Measurements from ENCODE around the gene SNX21.
"Not testable (repeated sequence)": the region's sequence is repeated elsewhere in the genome, so short reads cannot be mapped to it uniquely, and the experiment has no call there.

Gene SNX21

GRCh38 chr20:45827712-45828111 lies 5.9 kb upstream of the SNX21 start:
- H3K36me3 ChIP-seq = no peaks in the 10 kb centered on the region
- no peak for DNase-seq
- no peak overlapping the region for H3K4me3 ChIP-seq (ENCODE audit: low read depth, low read length)
- TF ChIP-seq CTCF (IDR thresholded peaks at IDR 0.05; ENCODE audit: low read depth, low read length) = no peak
- H3K9me3 ChIP-seq = no peaks in the 10 kb centered on the region
- no peaks in the 10 kb centered on the region for H3K27me3 ChIP-seq
- no peaks in the 10 kb centered on the region for H3K4me1 ChIP-seq

GRCh38 chr20:45828589-45828988 lies 5.0 kb upstream of the SNX21 start:
- no peaks in the 10 kb centered on the region for H3K9me3 ChIP-seq
- H3K36me3 ChIP-seq = no peaks in the 10 kb centered on the region
- DNase-seq = no peak
- TF ChIP-seq CTCF (IDR thresholded peaks at IDR 0.05; ENCODE audit: low read depth, low read length) = no peak
- no peaks in the 10 kb centered on the region for H3K27me3 ChIP-seq
- no peak overlapping the region for H3K4me3 ChIP-seq (ENCODE audit: low read depth, low read length)
- no peaks in the 10 kb centered on the region for H3K4me1 ChIP-seq

GRCh38 chr20:45829673-45830106 lies 3.9 kb upstream of the SNX21 start:
- H3K27me3 ChIP-seq; H3K9me3 ChIP-seq; H3K36me3 ChIP-seq; DNase-seq; H3K4me1 ChIP-seq; H3K4me3 ChIP-seq (ENCODE audit: low read depth, low read length): not testable (repeated sequence)

- Histone ChIP-seq H3K4me1 (no peaks in the 10 kb centered on the region; the same call in 1 of the 2 replicates), H3K27me3 (no peaks in the 10 kb centered on the region), H3K9me3 (no peaks in the 10 kb centered on the region), H3K36me3 (no peaks in the 10 kb centered on the region), H3K4me3 (ENCODE audit: low read depth, low read length) (no peak overlapping the region)
- no peak for DNase-seq
- no peak for TF ChIP-seq CTCF (IDR thresholded peaks at IDR 0.05; ENCODE audit: low read depth, low read length)
These were observed 980 bp upstream of the SNX21 start for GRCh38 chr20:45832619-45833018.

DNA sequence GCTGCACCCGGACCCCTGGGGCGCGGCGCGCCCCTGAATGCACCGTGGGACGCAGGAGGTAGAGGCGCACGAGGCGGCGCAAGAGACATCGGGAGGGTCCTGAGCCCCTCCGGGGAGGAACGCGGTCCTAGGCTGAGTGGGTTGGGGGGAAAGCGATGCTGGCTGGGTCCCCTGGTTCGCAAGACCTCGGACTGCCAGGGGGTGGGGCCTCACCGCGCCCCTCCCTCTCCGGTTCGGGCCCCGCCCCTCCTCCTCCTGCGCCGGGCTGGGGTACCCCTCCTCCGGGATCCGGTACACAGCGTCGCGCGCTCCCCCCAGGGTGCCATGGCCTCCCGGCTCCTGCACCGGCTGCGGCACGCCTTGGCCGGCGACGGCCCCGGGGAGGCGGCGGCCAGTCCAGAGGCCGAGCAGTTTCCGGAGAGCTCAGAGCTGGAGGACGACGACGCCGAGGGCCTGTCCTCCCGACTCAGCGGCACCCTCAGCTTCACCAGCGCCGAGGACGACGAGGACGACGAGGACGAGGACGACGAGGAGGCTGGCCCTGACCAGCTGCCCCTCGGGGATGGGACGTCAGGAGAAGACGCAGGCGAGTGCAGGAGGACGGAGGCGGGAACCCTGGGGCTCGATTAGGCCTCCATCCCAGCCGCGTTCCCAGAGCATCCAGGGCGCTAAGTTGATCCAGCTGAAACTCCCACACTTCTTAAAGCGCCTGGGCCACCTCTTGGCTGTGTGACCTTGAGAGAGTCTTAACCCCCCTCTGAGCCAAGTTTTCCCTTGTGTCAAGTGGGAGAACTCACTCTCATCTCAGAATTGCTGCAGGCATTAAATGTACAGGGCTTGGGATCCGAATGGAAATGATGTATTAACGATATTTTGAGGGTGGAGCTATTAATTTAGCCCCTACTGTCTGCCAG lies 541 bp downstream of the SNX21 start:
- H3K27me3 ChIP-seq = no peaks in the 10 kb centered on the region
- H3K9me3 ChIP-seq = no peaks in the 10 kb centered on the region
- no peak for TF ChIP-seq CTCF (IDR thresholded peaks at IDR 0.05; ENCODE audit: low read depth, low read length)
- H3K36me3 ChIP-seq = no peaks in the 10 kb centered on the region
- DNase-seq = peak; percentile 63
- H3K4me1 ChIP-seq = no peaks in the 10 kb centered on the region; the same call in 1 of the 2 replicates
- H3K4me3 ChIP-seq (ENCODE audit: low read depth, low read length) = peak overlapping the region; percentile 72

DNA sequence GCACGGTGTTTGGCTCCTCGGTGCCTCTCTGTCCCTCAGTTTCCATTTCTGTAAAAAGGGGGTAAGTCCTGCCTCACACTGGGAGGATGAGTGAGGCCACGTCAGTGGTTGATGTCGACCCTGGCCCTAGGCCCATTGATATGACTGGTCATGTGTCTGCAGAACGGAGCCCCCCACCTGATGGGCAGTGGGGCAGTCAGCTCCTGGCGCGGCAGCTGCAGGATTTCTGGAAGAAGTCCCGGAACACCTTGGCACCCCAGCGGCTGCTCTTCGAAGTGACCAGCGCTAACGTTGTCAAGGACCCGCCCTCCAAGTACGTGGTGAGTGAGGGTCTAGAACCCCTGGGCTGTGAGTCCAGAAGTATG lies 1.2 kb downstream of the SNX21 start:
- Histone ChIP-seq H3K27me3 (no peaks in the 10 kb centered on the region), H3K9me3 (no peaks in the 10 kb centered on the region), H3K4me3 (ENCODE audit: low read depth, low read length) (no peak overlapping the region), H3K4me1 (no peaks in the 10 kb centered on the region; the same call in 1 of the 2 replicates), H3K36me3 (no peaks in the 10 kb centered on the region)
- no peak for TF ChIP-seq CTCF (IDR thresholded peaks at IDR 0.05; ENCODE audit: low read depth, low read length)
- no peak for DNase-seq

All from BE2C (cell line).